Measurements from ENCODE around the gene VPS18.

The VPS18 gene

DNA sequence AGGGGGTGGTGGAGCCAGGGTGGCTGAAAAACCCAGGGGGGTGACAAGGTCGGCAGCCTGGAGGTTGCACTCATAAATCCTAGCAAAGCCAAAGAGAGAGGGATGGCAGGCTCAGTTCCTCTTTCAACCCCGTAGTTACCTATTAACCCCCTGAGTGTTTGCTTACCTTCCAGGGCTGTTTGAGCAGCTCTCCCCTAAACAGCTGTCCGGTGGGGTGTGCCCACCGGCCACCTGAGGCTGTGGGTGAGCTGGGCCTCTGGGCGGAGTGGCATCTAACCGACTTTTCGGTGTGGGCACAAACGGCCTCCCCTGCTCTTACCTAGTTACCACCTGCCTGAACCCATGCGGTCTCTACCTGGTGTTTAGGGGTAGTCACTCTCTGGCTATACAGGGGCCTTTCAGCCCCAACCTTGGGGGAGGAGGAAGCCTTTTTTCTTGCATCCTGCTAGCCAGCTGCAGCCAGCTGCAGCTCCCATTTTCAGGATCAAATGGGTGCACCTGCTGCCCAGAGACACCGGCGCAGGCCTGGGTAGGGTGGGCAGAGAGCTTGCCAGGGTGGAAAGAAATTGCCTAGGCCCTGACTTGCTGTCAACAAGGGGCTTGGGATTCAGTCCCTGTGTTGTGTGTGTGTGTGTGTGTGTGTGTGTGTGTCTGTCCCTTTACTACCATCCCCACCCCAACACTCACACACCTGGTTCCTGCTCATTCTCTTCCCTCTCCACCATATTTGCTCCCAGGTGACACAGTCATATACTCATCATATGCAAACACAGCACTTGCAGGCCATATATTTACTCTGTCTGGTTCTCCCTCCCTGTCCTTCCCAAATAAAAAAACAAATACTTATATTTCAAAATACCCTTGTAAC lies 38.6 kb downstream of the VPS18 start:
- H3K4me2 ChIP-seq (ENCODE audit: low read length) = peak overlapping the region; percentile 54
- H4K20me1 ChIP-seq (ENCODE audit: insufficient read depth, low read length) = no peaks in the 10 kb centered on the region
- H3K36me3 ChIP-seq (replicated peaks; ENCODE audit: low read depth, low read length) = no peaks in the 10 kb centered on the region
- H3K79me2 ChIP-seq (ENCODE audit: low read length) = no peaks in the 10 kb centered on the region
- H3K4me1 ChIP-seq (ENCODE audit: low read length) = peaks cover 23% of the 10 kb centered on the region
- H3K9ac ChIP-seq (ENCODE audit: low read length) = no peak overlapping the region
- no peak overlapping the region for H3K27ac ChIP-seq (ENCODE audit: low read length)
- peaks cover 7% of the 10 kb centered on the region; the same call in 1 of the 2 replicates for H3K27me3 ChIP-seq (ENCODE audit: low read depth, low read length)
- H3K9me3 ChIP-seq (ENCODE audit: insufficient read depth, low read length) = no peaks in the 10 kb centered on the region
- no peak overlapping the region for H2AFZ ChIP-seq (ENCODE audit: low read depth, low read length)
- H3K4me3 ChIP-seq (ENCODE audit: low read length) = peak overlapping the region; percentile 7; the same call in 1 of the 2 replicates
- TF ChIP-seq EZH2phosphoT487 (IDR thresholded peaks at IDR 0.05; ENCODE audit: low read depth) = no peak
- TF ChIP-seq, protein P1, sequence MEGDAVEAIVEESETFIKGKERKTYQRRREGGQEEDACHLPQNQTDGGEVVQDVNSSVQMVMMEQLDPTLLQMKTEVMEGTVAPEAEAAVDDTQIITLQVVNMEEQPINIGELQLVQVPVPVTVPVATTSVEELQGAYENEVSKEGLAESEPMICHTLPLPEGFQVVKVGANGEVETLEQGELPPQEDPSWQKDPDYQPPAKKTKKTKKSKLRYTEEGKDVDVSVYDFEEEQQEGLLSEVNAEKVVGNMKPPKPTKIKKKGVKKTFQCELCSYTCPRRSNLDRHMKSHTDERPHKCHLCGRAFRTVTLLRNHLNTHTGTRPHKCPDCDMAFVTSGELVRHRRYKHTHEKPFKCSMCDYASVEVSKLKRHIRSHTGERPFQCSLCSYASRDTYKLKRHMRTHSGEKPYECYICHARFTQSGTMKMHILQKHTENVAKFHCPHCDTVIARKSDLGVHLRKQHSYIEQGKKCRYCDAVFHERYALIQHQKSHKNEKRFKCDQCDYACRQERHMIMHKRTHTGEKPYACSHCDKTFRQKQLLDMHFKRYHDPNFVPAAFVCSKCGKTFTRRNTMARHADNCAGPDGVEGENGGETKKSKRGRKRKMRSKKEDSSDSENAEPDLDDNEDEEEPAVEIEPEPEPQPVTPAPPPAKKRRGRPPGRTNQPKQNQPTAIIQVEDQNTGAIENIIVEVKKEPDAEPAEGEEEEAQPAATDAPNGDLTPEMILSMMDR (IDR thresholded peaks at IDR 0.05; ENCODE audit: low read depth, low read length) = no peak

DNA sequence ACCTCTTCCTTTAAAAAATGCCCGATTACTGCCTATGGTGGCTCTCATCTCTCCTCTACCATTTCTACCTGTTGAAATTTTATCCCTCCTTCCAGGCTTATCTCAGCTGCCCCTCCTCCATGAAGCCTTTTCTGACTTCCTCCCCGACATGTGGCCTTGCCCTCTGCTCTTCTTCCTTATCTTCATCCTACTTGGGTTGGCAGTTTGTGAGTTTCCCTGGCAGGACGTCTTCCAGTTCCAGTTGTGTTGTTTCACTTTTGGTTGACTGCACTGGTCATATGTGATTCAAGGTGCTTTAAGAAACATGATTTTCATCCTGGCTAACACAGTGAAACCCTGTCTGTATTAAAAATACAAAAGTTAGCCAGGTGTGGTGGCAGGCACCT lies 39.3 kb downstream of the VPS18 start:
- peaks cover 7% of the 10 kb centered on the region; the same call in 1 of the 2 replicates for H3K27me3 ChIP-seq (ENCODE audit: low read depth, low read length)
- H3K4me2 ChIP-seq (ENCODE audit: low read length) = no peak overlapping the region
- no peaks in the 10 kb centered on the region for H4K20me1 ChIP-seq (ENCODE audit: insufficient read depth, low read length)
- no peaks in the 10 kb centered on the region for H3K9me3 ChIP-seq (ENCODE audit: insufficient read depth, low read length)
- H3K27ac ChIP-seq (ENCODE audit: low read length) = no peak overlapping the region
- H2AFZ ChIP-seq (ENCODE audit: low read depth, low read length) = no peak overlapping the region
- H3K9ac ChIP-seq (ENCODE audit: low read length) = no peak overlapping the region
- TF ChIP-seq EZH2phosphoT487 (IDR thresholded peaks at IDR 0.05; ENCODE audit: low read depth) = no peak
- TF ChIP-seq, protein P1 (IDR thresholded peaks at IDR 0.05; ENCODE audit: low read depth, low read length) = no peak
- H3K79me2 ChIP-seq (ENCODE audit: low read length) = no peaks in the 10 kb centered on the region
- H3K4me1 ChIP-seq (ENCODE audit: low read length) = peaks cover 23% of the 10 kb centered on the region
- no peaks in the 10 kb centered on the region for H3K36me3 ChIP-seq (replicated peaks; ENCODE audit: low read depth, low read length)
- no peak overlapping the region for H3K4me3 ChIP-seq (ENCODE audit: low read length)

DNA sequence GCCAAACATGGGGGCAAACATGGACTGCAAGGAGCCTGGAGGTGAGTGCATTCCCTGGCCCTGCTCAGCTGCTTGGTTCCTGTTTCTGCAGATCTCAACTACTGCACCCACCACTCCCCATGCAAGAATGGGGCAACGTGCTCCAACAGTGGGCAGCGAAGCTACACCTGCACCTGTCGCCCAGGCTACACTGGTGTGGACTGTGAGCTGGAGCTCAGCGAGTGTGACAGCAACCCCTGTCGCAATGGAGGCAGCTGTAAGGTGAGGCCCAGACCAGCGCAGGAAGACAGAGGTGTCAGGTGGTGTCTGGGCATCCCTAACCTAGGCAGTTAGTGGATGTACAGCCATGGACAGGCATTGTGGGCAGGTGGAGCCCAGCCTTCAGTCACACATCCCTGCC lies 40.2 kb downstream of the VPS18 start:
- Histone ChIP-seq H3K27ac (ENCODE audit: low read length) (no peak overlapping the region), H3K4me2 (ENCODE audit: low read length) (no peak overlapping the region), H3K27me3 (ENCODE audit: low read depth, low read length) (no peaks in the 10 kb centered on the region), H3K9ac (ENCODE audit: low read length) (no peak overlapping the region), H3K4me3 (ENCODE audit: low read length) (no peak overlapping the region), H4K20me1 (ENCODE audit: insufficient read depth, low read length) (no peaks in the 10 kb centered on the region), H3K4me1 (ENCODE audit: low read length) (peaks cover 19% of the 10 kb centered on the region), H2AFZ (ENCODE audit: low read depth, low read length) (no peak overlapping the region), H3K79me2 (ENCODE audit: low read length) (no peaks in the 10 kb centered on the region), H3K9me3 (ENCODE audit: insufficient read depth, low read length) (no peaks in the 10 kb centered on the region), H3K36me3 (replicated peaks; ENCODE audit: low read depth, low read length) (no peaks in the 10 kb centered on the region)
- TF ChIP-seq, protein P1 (IDR thresholded peaks at IDR 0.05; ENCODE audit: low read depth, low read length) = no peak
- no peak for TF ChIP-seq EZH2phosphoT487 (IDR thresholded peaks at IDR 0.05; ENCODE audit: low read depth)

DNA sequence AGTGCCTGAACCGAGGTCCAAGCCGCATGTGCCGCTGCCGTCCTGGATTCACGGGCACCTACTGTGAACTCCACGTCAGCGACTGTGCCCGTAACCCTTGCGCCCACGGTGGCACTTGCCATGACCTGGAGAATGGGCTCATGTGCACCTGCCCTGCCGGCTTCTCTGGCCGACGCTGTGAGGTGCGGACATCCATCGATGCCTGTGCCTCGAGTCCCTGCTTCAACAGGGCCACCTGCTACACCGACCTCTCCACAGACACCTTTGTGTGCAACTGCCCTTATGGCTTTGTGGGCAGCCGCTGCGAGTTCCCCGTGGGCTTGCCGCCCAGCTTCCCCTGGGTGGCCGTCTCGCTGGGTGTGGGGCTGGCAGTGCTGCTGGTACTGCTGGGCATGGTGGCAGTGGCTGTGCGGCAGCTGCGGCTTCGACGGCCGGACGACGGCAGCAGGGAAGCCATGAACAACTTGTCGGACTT lies 42.0 kb downstream of the VPS18 start:
- Histone ChIP-seq H3K4me2 (ENCODE audit: low read length) (no peak overlapping the region), H2AFZ (ENCODE audit: low read depth, low read length) (no peak overlapping the region), H3K79me2 (ENCODE audit: low read length) (no peaks in the 10 kb centered on the region), H3K4me1 (ENCODE audit: low read length) (peaks cover 36% of the 10 kb centered on the region), H3K36me3 (replicated peaks; ENCODE audit: low read depth, low read length) (no peaks in the 10 kb centered on the region), H3K4me3 (ENCODE audit: low read length) (no peak overlapping the region), H3K27me3 (ENCODE audit: low read depth, low read length) (no peaks in the 10 kb centered on the region), H3K9ac (ENCODE audit: low read length) (no peak overlapping the region), H4K20me1 (ENCODE audit: insufficient read depth, low read length) (no peaks in the 10 kb centered on the region), H3K9me3 (ENCODE audit: insufficient read depth, low read length) (no peaks in the 10 kb centered on the region), H3K27ac (ENCODE audit: low read length) (no peak overlapping the region)
- TF ChIP-seq EZH2phosphoT487 (IDR thresholded peaks at IDR 0.05; ENCODE audit: low read depth) = no peak
- TF ChIP-seq, protein P1 (IDR thresholded peaks at IDR 0.05; ENCODE audit: low read depth, low read length) = no peak

Data from OCI-LY3 (cell line).